Adrenal gland (tissue), 5 donors: ENCODE data around the gene GPR161.

Experiments used
- CTCF ChIP-seq, 6 experiments: fragments of 450-650 bp in 4 of 6; fragments of 200-600 bp in 2 of 6; sonication (generic) in 1 of 6; IDR thresholded peaks; 1 replicate in 5 of 6; 2 replicates in 1 of 6; pipeline versions ENCODE4 v1.5.1 to v1.8.0; 2016 to 2021; ENCODE audit warnings: antibody characterized with exemption in 6 of 6, mild to moderate bottlenecking in 2 of 6, moderate library complexity in 1 of 6
- POLR2A ChIP-seq, 2 donors: fragments of 450-650 bp; IDR thresholded peaks; one replicate each; pipeline ENCODE4 v1.6.1; 2017; ENCODE audit warnings: antibody characterized with exemption in 2 of 2, mild to moderate bottlenecking in 2 of 2, moderate library complexity in 1 of 2
- donor health status: DM: no; HTN: no; CAD: no.

DNA sequence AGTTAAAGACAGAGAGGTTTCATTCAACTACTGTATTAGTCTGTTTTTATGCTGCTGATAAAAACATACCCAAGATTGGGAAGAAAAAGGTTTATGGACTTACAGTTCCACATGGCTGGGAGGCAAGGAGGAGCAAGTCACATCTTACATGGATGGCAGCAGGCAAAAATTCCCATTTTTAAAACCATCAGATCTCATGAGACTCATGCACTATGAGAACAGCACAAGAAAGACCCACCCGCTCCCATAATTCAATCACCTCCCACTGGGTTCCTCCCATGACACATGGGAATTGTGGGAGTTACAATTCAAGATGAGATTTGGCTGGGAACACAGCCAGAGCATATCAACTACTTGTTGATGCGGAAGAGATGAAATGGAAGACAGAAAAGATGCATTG, 9.2 kb downstream of the GPR161 start:
- no peak for TF ChIP-seq CTCF (IDR thresholded peaks at IDR 0.05)
- no peak for TF ChIP-seq POLR2A (IDR thresholded peaks at IDR 0.05)
